HG02642 (cell line): ENCODE data around the gene ZNF324.
"Not testable (repeated sequence)": the region's sequence is repeated elsewhere in the genome, so short reads cannot be mapped to it uniquely, and the experiment has no call there.

Experiments
- ATAC-seq: cut with Tn5 transposase; IDR thresholded peaks from one replicate; pipeline ENCODE4 v1.9.1; 2021; ENCODE audit warnings: mild to moderate bottlenecking; ENCODE audit not compliant: unreplicated experiment, poor library complexity

ZNF324 gene

GRCh38 chr19:58470837-58471543 is 4.1 kb downstream of the ZNF324 start:
- not testable (repeated sequence) for ATAC-seq

DNA sequence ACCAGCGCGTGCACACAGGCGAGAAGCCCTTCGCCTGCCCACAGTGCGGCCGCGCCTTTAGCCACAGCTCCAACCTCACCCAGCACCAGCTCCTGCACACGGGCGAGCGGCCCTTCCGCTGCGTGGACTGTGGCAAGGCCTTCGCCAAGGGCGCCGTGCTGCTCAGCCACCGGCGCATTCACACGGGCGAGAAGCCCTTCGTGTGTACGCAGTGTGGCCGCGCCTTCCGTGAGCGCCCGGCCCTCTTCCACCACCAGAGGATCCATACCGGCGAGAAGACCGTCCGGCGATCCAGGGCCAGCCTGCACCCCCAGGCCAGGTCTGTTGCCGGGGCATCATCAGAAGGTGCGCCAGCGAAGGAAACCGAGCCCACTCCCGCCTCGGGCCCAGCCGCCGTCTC is 4.9 kb downstream of the ZNF324 start:
- ATAC-seq, result no peak

- no peak for ATAC-seq
Observed at GRCh38 chr19:58473775-58474174, 6.9 kb downstream of the ZNF324 start.

DNA sequence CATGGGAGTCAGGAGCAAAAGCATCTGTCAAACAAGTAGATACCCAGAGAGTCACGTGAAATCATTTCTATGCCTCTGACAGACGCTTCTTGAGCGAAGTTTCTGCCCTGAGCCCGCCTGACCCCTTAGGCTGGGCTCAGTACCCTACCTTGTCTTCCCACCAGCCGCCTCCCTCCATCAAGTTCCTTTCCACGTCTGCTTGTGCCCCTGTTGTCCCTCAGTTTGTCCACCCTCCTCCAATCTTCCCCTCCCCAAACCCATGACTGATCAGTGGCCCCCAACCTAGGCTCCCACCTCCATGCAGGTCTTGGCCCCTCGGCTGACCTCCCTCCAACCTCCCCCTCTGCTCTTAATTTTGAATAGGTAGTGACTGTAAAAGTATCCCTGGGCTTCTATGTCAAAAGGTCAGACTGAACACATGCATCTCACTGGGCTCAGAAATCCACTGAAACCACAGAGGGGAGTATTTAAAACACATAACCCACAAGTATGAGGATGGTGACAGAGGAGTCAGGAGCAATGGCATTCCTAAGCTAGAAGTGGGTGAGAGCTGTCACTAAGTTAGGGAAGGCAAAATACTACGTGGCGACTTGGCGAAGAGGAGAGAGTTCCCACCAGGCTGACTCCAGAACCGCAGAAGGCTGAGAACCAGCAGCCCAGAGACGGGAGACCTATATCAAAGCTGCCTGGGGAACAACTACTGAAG is 7.6 kb downstream of the ZNF324 start:
- ATAC-seq, result no peak

GRCh38 chr19:58474997-58475713 is 8.3 kb downstream of the ZNF324 start:
- no peak for ATAC-seq

- peak; percentile 84 for ATAC-seq
Observed at GRCh38 chr19:58475714-58476497, 9.0 kb downstream of the ZNF324 start, which contains the start of gene ZNF446. Gene ZNF446, plus strand, starts transcription at chr19:58476352. Its CDS starts 867 bp downstream, at chr19:58477219.

DNA sequence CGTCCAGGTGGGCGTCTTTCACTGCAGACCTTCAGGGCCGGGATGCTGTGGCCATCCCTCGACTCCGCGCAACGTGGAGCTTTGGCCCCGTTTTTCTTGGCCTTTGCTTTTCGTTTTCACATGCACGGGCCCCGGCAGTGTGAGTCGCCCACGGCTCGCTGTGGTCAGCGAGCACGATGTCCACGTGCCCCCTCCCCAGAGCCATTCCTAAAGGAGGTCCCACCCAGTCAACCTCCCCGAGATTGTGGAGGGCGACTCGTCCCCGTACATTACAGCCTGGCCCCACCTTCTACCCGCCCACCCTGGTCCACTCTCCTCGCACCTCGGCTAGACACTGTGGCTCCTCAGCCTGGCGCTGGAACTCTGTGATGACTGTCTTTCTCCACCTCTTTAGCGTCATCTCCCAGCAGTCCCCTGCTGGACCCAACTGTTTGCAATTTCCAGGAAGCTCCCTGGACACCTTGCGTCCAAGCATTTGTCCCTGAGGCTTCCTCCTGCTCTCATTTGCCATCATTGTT is 9.7 kb downstream of the ZNF324 start:
- ATAC-seq, result no peak

DNA sequence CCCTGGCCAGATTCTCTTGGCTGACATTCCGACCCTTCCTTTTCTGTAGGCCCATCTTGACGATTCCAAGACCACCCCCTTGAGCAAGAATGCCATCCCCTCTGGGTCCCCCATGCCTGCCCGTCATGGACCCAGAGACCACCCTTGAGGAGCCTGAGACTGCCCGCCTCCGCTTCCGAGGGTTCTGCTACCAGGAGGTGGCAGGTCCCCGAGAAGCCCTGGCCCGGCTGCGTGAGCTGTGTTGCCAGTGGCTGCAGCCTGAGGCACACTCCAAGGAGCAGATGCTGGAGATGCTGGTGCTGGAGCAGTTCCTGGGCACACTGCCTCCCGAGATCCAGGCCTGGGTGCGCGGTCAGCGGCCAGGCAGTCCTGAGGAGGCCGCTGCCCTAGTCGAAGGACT is 10.2 kb downstream of the ZNF324 start:
- no peak for ATAC-seq

GRCh38 chr19:58477871-58478270 is 11.0 kb downstream of the ZNF324 start:
- no peak for ATAC-seq

GRCh38 chr19:58479303-58479702 is 12.4 kb downstream of the ZNF324 start:
- no peak for ATAC-seq

- ATAC-seq, result no peak
Observed at GRCh38 chr19:58479736-58480480, 13.0 kb downstream of the ZNF324 start.

DNA sequence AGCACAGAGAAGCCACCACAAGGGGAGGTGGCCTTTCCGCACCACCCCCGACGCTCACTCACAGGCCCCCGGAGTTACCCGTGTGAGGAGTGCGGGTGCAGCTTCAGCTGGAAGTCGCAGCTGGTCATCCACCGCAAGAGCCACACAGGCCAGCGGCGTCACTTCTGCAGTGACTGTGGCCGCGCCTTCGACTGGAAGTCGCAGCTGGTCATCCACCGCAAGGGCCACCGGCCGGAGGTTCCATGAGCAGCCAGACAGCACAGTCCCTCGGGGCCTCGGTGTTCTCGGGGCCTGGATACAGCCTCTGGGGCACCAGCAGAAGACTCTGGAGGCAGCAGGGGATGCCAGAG is 13.6 kb downstream of the ZNF324 start:
- ATAC-seq, result no peak

DNA sequence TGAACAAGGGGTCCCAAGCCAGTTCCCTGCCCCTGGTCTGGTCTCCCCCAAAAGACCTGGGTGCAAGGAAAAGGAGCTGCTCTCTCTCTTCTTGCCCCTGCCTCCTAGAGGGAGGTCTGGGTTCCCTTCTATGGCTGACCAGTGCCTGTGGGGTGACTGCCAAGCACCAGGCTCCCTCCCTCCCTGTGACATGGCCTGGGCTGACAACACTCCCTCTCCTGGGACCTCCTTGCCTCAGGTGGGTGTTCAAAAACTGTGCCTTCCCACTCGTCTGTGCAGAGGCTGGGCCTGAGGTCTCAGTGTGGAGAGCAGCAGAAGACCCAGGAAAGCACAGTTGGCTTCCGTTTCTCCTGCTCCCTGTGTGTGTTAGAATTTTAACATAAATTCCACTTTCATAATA is 14.0 kb downstream of the ZNF324 start:
- no peak for ATAC-seq

DNA sequence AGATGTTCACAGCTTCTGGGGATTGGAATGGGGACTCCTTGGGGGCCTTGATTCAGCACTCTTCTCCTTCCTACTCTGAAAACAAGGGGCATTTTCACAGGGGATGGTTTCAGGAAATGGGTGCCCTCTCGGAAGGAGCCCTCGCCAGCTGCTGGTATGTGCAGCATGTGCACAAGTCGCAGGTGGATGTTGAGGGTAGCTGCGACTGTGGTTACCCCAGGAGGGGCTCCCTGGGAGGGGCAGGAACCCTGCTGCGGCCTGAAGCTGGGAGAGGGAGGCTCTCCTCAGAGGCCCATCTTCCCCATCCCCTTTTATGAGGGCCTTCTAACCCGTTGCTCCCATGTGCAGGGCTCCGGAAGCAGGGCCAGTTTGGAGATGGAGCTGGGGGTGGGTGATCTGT is 15.5 kb downstream of the ZNF324 start:
- ATAC-seq, result no peak

DNA sequence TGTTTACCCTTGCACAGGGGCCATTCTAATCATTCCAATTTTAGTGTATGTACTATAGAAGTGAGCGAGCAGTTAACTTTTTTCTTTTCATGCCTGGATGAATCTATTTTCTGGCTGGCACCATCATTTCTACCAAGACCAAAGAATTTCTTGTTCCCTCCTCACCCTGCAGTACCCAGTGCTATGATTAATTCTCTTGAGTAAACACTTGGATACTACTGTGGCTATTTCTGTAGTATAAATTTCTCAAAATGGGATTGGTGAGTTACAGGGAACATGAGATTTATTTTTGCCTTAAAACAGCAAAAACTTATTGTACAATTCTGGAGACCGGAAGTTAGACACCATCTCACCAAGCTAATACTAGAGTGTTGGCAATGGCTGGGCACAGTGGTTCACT is 16.9 kb downstream of the ZNF324 start:
- no peak for ATAC-seq

DNA sequence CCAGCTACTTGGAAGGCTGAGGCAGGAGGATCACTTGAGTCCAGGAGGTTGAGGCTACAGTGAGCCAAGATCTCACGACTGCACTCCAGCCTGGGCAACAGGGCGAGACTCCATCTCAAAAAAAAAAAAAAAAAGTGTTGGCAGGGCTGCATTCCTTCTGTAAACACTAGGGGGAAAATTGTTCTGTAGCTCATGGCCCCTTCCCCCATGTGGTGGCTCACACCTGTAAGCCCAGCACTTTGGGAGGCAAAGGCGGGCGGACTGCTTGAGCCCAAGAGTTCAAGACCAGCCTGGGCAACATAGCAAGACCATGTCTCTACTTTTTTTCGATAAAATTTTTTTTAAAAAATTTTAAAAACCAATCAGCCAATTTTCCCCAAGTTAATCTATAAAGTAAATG is 17.5 kb downstream of the ZNF324 start:
- not testable (repeated sequence) for ATAC-seq

DNA sequence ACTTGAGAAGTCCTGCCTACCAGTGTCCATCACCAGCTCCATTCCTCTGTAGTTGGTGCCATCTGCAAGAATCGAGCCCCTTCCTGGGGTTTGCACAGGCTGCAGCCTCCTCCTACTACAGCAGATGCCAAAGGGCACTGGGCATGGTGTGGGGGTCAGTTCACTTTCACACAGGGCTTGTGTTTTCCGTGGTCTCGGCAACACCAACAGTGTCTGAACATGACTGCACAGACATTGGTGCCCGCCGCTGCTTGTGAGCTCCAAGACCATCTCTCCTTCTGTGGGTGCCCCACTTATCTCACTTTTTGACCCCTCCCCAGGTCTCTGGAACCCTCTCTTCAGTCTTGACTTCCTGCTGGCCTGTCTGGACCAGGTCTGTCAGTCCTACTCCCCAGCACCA is 24.5 kb downstream of the ZNF324 start:
- no peak for ATAC-seq

GRCh38 chr19:58492265-58492664 is 25.4 kb downstream of the ZNF324 start:
- no peak for ATAC-seq

- no peak for ATAC-seq
Observed at GRCh38 chr19:58497634-58498170, 30.8 kb downstream of the ZNF324 start.
